HG02588 (cell line): ENCODE data around the gene PMF1.
A peak's percentile ranks its signal among the peaks of the same experiment; 100 is the strongest.

Experiments used
- ATAC-seq: cut with Tn5 transposase; IDR thresholded peaks from one replicate; pipeline ENCODE4 v1.9.1; 2021; ENCODE audit warnings: mild to moderate bottlenecking, moderate library complexity; ENCODE audit not compliant: unreplicated experiment

PMF1 gene

DNA sequence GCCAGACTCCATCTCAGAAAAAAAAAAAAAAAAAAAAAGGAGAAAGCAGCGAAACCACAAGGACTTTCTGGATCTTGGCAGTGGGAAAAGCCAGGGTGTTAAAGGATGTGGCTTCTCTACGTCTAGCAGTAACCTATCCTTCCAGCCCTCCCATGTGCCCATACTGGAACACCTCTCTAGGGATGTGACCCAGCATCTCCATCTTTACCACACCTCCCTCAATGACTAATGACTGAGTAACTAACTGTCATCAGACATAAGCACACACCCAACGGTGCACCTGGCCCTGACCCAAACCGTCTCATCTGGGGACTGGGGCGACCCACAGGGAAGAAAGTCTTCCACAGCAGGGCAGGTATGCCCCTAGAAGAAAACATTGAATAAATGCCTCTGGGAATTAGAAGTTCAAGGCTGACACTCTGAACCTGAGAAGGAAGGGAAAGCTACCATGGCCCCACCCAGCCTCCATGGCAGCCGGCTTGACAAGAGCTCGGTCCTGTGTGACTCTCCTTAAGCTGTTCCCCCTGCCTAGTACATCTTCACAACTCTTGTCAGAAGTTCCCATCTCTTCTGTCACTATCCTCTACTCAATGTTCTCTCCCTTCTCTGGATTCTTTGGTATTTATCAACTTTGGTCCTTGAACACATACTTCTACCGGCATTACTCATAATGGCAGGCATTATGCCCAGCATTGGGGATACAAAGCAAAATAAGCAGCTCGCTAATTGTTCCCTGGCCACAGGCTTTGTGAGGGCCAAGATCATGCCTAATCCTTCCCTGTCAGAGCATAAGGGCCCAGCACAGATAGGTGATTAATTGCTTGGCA lies 49.9 kb downstream of the PMF1 start:
- no peak for ATAC-seq

DNA sequence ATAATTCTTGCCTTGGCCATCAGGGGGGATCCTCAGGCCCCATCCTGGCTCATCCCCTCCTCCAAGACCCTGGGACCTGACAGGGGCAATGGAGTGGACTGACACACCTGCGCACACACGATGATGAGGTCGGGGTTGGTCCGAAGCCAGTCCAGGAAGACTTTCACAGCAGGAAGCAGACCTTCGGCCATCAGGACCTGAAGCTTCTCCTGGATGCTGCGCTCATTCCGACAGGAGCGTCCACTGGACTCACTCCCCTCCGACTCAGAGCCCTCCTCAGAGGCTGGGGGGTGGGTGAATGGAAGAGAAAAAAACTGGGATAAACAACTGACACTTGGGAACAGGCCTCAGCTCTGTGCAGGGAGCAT lies 50.5 kb downstream of the PMF1 start:
- ATAC-seq = no peak

- ATAC-seq = no peak
Observed at GRCh38 chr1:156266051-156266450, 53.2 kb downstream of the PMF1 start.

DNA sequence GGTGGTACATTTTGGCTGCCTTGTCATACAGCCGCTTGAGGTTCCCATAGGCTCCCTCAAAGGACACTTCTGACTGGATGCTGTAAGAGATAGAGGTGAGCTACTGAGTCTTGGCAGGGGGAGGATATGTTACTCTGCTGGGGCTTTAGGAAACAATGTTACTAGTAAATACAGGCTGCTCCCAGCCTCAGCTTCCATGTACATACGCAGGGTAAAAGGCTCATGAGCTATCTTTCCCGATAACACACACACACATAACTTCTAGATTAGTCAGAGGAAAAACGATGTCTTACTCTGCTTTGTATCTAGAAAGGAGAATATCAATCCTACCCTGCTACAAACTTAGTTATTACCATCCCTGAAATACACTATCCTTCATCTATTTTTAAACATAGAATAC lies 55.5 kb downstream of the PMF1 start:
- ATAC-seq = no peak

- ATAC-seq = no peak
Observed at GRCh38 chr1:156270314-156270713, 57.5 kb downstream of the PMF1 start.

DNA sequence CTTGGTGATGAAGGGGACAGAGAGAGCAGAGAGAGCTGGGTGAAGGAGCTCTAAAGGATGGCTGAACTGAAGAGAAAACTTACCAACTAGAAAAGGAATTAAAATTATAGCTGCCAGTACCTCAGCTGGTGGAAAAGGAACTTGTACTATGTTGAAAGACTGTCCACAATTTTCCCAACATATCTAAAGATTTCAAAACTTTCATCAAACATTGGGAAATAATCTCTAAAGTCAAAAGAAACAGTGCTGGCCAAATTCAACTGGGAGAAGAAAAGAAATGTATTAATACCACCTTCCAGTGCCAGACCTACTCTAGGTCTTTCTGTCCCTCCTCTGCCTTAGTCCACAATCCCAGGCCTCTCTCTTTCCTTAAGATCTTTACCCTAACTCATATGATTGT lies 63.7 kb downstream of the PMF1 start:
- ATAC-seq = no peak

GRCh38 chr1:156276966-156277381 lies 64.2 kb downstream of the PMF1 start:
- ATAC-seq = no peak

- ATAC-seq = no peak
Observed at GRCh38 chr1:156279837-156280236, 67.0 kb downstream of the PMF1 start.

- peak; percentile 39 for ATAC-seq
Observed at GRCh38 chr1:156281281-156281680, 68.5 kb downstream of the PMF1 start.

DNA sequence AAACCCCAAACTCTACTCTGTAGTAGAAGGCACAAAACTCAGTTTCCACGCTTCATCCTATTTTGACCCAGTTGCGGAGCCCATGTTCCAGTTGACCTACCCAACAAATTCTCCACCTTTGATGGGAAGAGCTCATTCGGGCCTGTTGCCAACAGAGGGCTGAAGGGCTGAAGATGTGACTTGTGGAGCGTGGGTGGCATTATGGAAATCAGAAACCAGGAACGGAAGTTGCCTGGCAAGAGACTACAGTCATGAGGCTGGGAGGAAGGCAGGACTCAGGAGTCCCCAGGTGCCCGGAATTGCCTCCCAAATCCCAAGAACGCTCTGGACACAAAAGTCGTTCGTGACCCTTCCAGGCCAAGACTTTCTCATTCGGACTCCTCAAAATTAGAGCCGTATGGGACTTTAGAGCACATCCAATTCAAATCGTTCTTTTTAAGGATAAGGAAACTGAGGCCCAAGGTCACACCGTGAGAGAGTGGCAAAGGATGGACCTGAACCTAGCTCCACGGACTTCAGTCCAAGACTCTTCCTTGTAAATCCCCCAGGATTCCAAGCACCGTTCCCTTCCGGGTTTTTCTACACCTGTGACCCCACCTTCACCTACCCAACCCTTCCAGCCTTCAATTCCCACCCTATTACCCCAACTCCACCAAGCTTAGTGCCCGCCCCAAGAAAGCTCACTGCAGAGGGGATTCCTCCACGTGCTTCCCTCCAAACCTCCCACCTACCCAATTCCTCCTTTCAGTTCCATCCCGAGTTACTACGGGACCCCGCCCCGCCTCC lies 69.1 kb downstream of the PMF1 start:
- ATAC-seq = no peak

DNA sequence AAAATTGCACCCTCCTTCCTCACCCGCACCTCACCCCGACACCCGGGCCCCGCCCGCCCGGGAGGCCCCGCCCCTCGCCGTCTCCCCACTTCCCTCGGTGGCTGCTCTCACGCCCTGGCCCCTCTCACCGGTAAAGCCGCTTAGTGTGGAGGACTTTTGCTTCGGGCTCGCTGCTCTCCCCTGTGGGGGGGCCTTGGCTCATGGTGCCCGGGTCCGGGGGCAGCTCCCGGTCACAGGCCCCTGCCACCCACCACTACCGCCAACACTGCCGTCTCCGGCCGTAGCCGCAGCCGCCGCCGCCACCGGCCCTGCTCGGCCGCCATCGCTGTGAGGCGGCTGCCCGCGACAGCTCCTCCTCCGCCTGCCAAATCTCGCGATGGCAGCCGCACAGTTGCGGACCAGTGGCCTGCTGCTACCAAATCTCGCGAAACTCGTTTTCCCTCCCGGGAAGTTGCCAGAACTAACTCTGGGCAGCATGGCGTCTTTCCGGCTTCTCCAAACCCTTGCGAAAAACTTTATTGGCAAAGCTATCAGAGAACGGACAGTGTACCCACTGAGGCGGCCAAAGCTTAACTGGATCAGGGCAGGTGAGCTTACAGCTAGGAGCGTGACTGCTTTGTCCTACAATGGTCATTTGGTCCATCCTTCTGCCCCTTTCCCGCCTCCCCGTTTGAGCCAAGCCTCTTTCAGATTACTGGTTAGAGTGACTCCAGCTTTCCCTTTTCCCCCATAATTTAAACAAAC lies 69.8 kb downstream of the PMF1 start, which contains the start of gene SMG5:
Gene SMG5, minus strand, starts transcription at position 347 of the 744 bp plus-strand sequence. Its CDS starts 145 bp downstream, at position 202.
- ATAC-seq = peak; percentile 80

- ATAC-seq = no peak
Observed at GRCh38 chr1:156283521-156283920, 70.7 kb downstream of the PMF1 start.

DNA sequence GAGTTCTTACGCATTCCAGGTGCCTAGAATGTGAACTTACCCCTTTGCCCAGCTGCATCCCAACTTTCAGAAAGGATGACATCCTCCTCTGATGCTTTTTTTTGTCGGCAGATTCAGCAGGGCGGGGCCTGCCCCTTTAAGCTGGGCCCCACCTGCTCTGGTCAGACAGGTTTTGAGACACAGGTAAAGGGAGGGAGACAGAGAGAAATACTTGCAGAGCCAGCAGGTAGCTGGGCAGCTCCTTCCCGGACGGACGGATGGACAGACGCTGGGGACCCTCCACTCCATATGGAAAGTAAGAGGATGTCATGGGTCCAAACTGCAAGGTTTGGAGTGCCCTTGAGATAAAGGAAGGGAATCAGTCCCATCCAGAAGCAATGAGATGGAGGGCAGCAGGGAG lies 71.3 kb downstream of the PMF1 start, which contains the start of gene TMEM79:
Gene TMEM79, plus strand, starts transcription at position 214 of the 400 bp plus-strand sequence. CDS start 902 bp downstream, outside the sequence.
- no peak for ATAC-seq

GRCh38 chr1:156284757-156285156 lies 72.0 kb downstream of the PMF1 start:
- ATAC-seq = no peak

- no peak for ATAC-seq
Observed at GRCh38 chr1:156285437-156285836, 72.6 kb downstream of the PMF1 start.

GRCh38 chr1:156286061-156286460 lies 73.3 kb downstream of the PMF1 start:
- ATAC-seq = no peak
